GM18502 (cell line): ENCODE measurements around the gene TRMU.

ENCODE experiments used
- ATAC-seq: cut with Tn5 transposase; IDR thresholded peaks from one replicate; pipeline ENCODE4 v1.9.1; 2021; ENCODE audit warnings: mild to moderate bottlenecking; ENCODE audit not compliant: unreplicated experiment, poor library complexity

The TRMU gene

DNA sequence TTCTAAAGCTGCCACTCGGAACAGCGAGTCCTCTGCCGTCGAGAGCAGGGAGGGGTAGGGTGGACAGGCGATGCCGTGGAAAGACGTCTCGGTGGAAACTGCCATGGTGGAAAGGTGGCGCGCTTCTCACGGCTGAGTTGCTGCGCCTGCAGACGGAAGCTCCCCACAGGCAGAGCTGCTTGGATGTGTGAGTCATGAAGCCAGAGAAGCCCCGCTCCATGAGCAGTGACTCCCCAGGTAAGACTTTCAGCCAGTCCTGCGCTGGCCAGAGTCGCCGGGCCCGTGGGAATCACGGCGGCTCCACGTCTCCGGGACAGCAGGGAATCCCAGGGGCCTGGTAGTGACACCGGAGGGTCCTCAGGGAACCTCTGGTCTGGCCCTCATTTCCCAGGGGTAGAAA is 4.0 kb upstream of the TRMU start:
- no peak for ATAC-seq

DNA sequence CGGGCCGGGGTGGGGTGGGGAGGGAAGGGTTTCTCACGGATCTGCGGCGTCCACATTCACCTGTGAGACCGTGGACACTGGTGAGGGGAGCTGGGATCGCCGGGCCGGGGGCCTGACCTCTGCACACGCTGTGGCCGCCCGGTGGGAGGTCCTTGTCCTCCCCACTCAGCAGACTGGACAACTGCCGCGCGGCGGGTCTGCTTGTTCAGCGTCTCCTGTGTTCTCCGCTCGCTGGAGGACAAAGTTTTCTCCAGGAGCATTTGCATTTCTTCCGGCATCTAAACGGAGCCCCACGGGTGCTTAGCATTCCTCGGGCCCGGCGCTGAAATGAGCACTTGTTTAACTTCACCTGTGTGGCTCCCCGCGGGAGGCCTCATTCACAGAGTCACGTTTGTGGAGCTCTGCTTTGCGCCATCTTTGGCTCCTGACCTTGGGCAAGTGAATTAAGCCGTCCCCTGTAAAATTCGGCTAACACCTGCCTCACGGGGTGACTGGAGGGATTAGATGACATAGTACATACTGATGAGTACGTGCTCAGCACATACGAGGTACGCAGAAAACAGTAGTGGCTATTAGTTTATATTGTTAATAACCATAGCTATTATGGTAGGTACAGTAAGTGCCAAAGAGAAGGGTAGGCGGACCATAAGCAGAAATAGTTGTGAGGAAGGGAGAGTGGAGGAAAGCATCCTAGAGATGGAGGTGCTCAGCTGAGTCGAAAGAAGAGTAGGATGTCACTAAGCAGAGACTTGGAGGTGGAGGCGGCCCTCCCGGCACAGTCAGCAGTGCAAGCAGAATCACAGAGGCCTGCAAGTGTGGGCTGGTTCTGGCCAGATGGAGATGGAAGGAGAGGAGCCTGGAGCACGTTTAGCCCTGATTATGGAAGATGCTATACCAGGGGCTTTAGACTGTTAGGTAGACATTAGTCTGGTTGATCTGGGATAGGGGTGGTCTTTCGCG is 885 bp downstream of the TRMU start:
- ATAC-seq, result no peak

DNA sequence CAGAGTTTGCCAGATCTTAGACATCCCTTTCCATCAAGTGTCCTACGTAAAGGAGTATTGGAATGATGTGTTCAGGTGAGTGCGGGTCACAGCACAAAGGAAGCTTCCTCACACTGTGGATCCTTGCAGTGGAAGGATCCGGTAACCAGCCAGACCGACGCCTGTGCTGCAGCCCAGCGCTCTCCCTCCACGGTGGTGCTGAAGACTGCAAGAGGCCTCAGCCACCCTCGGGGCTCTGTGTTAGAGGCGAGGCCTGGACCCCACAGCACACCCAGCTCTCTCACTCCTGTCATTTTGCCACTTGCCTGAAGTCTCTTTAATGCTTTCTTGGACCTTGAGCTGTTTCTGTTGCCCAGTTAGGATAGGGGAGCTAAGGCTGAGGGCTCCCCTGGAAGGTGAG is 2.4 kb downstream of the TRMU start:
- no peak for ATAC-seq

- no peak for ATAC-seq
Measured at GRCh38 chr22:46338636-46339035, 3.1 kb downstream of the TRMU start.

DNA sequence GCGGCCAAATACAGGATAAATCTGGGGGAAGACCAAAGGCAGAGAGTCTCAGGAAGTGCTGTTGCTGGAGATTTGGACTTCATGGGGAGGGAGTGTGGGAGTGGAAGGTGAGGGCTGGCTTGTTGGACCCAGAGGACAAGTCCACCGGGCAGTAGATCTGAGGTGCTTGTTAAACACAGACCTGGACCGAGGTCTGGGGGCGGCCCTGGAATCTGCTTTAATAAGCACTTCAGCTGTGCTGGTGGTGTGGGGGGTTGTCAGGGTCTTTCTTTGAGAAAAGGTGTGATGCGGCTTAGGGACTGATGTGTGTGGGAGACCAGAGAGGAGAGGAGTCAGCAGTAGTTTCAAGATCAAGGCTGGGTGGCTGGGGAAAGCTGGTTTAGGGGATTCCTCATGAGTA is 4.4 kb downstream of the TRMU start:
- ATAC-seq, result no peak

DNA sequence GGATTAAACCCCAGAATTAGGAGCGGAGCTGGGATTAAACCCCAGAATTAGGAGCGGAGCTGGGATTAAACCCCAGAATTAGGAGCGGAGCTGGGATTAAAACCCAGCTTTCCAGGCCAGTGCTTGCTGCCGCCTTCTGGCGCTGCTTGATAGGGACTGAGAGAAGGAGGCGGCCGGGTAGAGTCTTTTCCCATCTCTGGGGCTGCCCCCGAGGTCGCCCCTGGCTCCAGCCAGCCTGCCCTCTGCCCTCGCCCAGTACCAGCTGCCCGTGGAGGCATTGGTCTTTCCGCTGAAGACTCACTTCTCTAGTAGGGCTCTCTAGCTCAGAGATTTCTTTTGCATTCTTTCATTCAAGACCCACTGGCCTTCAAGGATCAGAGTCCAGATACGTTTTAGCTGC is 5.2 kb downstream of the TRMU start:
- no peak for ATAC-seq

DNA sequence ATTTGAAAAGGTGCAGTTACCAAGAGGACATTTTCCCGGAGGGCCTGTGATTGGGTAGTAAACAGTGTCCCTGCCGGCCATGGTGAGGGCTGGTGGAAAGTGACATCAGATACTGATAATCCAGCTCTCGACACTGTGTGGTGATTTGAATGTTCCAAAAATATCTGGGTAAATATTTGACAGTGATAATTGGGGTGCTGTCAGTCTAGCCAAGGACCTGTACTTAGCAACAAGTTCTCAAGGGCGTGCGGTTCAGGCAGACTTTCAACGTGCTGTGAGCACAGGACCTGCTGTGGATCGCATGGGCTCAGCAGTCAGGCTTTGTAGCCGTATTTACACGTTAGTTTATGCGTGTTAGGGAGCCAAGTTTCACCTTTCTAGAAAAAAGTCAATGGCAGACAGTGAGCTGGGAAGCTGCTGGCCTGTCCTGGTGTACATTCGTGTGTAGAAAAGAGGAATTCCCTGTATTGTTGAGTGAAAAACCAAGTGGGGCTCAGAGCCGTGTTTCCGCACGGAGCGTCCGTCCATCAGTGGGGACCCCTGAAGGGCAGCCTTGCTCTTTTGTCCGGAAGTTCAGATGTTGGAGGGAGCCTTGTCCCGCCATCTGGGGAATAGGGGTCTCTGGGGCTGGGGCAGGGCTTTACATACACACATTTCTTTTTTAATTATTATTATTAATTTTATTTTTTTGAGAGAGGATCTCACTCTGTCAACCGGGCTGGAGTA is 11.3 kb downstream of the TRMU start:
- ATAC-seq, result no peak

- no peak for ATAC-seq
Measured at GRCh38 chr22:46347646-46348045, 12.1 kb downstream of the TRMU start.

GRCh38 chr22:46348099-46348695 is 12.7 kb downstream of the TRMU start:
- ATAC-seq, result no peak

- no peak for ATAC-seq
Measured at GRCh38 chr22:46349238-46349637, 13.7 kb downstream of the TRMU start.

DNA sequence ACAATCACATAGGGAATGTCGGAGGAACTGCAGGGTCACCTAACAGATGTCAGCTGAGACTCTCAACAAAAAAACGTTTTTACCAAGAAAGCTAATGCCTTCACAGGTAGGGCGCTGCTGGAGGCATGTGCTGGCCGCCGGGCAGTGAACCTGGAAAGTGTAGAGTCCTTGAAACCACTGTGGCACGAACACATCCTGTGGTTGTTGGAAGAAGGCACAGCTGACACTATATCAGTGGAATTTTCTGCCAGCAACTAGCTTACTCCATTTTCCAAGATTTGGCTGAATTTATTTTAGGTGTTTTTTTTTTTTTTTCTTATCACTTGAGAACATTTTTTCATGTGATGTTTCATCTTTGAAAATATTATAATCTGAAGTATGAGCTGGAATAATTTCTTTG is 14.2 kb downstream of the TRMU start:
- ATAC-seq, result no peak

- no peak for ATAC-seq
Measured at GRCh38 chr22:46350121-46350520, 14.6 kb downstream of the TRMU start.

DNA sequence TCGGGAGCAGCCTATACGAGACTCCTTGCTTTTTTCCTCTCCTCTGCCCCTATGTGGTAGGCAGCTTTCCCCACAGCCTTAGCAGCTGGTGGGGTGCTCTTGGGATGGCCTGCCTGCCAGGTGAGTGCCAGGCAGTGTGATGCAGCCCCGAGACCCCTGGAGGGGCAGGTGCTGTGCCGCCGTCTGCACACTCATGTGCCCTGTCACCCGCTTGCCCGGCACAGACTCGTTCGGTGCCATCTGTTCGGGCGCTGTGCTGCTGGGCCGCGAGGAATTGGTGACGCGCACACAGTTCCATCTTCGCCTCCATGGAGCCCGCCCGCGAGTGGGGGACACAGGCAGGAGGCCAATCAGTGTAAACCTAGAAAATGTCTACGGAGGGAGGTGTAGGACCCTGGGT is 15.1 kb downstream of the TRMU start:
- ATAC-seq, result no peak

DNA sequence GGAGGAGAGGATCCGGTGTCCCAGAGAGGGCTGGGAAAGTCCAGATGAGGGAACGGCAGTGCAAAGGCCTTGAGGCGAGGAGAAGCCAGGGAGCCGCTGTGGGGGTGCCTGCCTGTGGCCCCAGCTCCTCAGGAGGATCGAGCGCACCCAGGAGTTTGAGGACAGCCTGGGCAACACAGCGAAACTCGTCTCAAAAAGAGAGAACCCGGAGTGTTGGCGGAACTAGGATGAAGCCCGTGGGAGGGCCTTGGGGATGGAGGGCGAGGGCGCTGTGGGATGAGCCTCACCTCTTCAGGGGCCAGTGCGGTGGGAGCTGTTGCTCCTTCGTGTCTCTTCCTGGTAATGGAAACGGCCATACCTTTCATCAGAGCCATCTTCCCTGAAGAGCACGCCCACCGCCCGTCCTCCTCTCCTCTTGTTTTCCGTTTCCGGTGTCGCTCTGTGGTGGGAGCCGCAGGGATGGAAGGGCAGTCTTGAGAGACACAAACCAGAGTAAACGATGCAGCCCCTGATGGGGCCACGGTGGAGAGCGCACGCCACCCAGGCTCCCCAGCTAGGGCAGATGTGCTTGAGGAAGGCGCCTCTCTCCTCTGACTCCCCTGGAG is 15.7 kb downstream of the TRMU start:
- ATAC-seq, result no peak

DNA sequence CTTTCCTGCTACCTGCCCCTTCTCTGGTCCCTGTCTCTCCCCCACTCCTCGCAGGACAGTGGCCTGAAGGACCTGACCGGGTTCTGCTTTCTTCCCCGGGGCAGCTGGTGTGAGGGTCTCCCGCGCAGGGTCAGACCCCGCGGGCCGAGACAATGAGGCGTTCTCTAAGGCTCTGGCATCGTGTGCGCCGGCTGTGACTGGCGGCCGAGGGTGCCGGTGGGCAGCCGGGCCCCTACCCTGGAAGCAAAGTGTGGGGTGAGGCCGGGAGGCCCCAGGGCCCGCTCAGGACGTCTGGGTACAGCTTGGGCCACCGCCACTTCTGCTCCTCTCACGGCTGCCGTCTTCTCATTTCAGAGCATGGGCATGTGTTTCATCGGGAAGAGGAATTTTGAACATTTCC is 16.3 kb downstream of the TRMU start:
- no peak for ATAC-seq

- ATAC-seq, result no peak
Measured at GRCh38 chr22:46352276-46352675, 16.8 kb downstream of the TRMU start.

- no peak for ATAC-seq
Measured at GRCh38 chr22:46352691-46353386, 17.3 kb downstream of the TRMU start.

DNA sequence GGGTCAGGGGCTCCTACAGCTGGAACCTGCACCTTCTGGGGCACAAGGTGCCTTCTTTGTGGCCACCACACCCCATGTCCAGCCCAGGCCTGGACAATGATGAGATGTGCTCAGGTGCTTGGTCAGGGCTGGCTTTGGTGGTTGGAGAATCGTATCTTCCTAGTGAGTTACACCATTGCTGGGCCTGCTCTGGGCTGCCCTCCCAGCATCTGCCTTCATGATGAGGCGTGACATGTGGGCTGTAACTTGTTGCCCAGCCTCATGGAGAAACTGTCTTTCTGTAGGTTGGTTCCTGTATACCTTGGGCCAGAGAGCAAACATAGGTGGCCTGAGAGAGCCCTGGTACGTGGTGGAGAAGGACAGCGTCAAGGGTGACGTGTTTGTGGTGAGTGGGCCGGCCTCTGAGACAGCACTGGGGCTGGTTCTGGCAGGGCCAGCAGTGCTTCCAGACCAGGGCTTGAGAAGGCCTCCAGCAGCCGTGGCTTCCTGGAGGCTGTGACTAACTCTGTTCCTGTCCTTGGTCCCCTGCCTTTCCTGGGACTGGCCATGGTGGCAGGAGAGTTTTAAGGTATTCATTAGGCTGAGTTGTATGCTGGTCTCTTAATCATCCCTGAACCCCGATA is 18.1 kb downstream of the TRMU start:
- no peak for ATAC-seq

DNA sequence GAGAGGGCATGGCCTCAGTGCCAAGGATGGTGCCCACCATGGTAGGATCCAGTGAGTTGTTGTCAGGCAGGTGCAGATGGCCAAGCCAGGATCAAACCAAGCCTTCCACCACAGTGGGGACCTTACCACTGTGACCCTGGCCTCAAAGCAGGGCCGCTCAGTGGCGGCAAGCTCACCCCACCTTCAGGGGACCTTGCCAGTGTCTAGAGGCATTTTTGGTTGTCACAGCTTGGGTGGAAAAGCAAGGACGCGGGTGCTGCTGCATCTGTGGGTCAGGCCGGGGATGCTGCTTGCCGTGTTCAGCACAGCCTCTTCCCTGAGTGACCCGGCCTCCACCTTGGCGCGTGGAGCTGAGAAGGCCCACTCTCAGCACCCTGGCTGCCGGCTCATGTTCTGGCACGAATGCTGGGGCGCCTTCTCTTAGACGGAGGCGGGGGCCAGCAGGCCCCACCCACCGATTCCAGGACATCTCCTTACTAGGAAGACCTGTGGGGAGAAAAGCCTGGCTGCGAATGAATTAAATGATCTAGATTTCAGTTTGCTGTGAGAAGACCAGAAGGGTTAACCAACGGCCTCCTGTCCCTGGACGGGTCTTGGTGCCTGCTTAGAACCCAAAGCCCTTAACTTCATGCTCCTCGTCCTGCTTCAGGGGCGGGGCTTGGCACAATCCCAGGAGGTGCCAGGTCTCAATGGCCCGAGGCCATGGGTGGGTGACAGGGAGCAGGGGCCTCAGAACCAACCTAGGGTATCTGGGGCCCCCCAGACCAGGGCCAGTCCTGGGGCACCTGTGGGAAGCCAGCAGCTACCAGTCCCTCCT is 18.9 kb downstream of the TRMU start:
- ATAC-seq, result no peak
